ENCODE results near the gene PCSK5.
"Not testable (repeated sequence)": the region's sequence is repeated elsewhere in the genome, so short reads cannot be mapped to it uniquely, and the experiment has no call there.

The PCSK5 gene

DNA sequence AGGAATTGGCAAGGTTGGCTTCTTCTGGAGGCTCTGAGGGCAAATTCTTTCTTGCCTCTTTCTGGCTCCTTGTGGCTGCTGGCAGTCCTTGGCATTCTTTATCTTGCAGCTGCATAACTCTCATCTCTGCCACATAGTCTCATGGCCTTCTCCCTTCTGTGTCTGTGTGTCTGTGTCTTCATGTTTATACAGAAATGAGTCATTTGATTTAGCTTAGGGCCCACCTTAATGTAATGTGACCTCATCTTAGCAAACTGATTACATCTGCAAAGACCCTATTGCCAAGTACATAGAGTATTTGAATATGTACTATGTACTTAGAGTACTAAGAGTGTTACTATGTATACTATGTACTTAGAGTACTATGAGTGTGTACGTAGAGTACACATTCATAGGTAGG lies 381.3 kb downstream of the PCSK5 start:
- no peak for DNase-seq

DNA sequence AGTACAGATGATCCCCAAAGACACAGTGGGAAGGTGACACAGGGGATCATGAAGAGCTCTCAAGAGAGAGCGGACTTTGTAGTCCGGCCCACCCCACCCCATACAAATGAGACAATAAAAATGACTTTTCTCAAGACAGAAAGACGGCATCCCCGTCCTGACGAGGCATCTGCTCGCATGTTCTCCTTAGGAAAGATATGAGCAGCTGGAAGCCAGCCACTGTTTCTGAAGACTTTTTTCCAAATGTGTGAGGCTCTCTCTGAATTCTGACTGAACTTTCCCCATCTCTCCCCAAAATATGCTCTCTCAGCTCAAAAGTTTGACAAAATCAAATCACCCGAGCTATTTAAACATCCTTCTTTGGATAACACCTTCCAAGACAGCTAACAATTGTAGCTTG lies 398.6 kb downstream of the PCSK5 start:
- DNase-seq: no peak

DNA sequence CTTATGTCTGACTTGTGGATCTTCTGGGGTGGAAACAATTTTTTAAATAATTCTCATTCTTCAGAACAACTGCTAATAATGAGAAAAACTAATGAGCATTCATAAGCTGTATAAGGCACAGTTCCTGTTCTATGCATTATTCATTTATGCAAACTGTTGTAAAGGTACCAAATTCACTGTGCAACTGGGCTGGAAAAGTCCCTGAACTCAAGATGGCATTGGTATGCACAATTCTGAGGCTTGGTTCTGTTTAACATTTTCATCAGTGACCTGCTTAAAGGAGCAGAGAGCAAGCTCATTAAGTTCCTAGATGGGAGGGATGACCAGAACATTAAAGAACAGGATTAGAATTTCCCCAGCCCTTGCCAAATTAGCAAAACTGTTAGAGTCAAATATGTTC lies 399.2 kb downstream of the PCSK5 start:
- DNase-seq: no peak

DNA sequence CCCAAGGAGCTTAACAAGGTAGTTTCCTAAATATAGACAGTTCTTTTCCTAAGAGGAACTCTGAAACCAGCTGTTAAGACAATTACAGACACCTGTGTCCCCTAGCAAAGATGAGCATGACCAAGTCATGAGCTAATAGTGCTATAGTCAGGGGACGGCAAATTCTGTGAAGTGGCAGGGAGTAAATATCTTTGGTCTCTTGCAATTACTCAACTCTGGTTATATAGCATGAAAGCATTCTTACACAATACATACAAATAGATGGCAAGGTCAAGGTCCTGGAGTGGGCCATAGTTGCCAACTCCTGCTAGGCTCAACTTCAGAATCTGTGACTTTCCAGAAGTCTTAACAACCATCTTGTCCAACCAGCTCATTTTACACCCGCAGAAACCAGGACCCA lies 400.1 kb downstream of the PCSK5 start:
- no peak for DNase-seq

DNA sequence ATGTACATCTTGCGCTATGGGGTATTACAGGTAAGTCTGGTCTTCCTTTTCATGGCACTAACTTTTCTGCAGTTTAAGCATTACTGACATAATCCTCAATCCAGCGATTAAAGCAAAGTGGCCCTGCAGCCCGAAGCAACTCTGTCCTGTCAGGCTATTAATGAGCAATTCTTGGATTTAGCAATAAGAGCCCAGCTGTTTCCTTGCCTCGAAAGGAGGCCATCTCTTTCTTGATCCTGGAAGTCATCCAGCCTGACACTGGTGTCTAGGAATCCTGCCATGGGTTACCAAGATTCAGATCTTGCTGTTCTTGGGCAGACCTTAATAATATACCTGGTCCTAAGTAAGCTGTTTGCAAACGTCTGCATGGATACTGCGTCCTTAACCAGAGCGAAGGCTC lies 401.8 kb downstream of the PCSK5 start:
- DNase-seq: no peak

DNA sequence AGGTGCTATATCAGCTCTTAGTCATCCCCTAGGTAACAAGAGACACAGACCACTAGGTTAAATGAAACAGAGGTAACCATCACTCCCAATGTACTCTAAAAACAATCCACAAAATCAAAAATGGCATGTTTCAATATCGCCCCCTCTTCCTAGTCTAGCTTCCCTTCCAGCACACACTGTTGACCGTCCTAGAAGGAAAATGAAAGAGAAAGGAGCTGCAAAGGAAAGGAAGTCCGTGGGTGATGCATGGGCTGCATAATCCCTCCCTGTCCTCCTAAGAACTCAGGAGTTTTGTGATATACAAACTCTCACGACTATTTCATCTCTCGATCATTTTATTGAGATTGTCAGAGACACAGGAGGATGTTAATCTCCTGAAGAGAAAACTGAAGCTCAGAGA lies 402.2 kb downstream of the PCSK5 start:
- DNase-seq: no peak

DNA sequence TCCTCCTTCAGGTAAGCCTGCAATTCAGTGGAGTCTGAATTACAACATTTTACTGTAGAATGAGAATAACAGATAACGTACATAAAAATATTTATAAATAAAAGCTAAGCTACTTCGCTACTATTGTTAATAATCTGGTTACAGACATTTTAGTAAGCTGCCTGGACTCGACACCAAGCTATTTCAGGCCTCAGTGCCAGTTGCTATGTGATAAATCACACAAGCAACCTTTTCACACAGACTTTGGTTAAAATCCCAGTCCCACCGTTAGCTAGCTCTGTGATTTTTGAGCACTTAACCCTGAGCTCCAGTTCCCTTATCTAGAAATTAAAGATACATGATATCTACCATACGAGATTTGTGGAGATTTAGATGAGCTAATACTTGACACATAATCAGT lies 403.8 kb downstream of the PCSK5 start:
- no peak for DNase-seq

DNA sequence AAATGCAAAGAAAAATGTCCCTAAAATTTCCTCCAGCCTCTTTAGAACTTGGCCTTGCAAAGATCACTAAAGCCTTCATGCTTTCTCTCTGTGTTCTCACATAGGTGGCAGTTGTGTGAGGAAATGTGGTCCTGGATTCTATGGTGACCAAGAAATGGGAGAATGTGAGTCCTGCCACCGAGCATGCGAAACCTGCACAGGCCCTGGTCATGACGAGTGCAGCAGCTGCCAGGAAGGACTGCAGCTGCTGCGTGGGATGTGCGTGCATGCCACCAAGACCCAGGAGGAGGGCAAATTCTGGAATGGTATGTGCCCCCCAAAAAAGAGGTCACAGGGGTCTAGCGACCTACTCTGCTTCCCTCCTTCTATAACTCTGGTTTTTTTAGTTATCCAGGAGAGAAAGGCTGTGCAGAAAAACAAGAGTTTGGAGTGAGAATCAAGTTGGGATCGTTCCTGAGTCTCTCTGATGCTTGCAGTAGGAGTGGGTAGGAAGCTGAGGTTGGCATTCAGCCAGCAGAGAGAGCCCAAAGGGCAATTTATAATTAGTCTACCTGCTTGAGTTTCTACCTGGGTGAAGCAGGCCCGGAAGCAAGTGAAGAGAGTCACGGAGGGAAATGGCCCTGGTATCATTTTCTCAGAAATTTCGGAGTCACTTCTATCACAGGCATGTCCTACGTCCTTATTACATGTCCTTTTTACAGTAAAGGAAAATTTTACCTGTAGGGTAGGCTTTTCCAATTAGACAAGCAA lies 406.3 kb downstream of the PCSK5 start:
- DNase-seq: no peak

DNA sequence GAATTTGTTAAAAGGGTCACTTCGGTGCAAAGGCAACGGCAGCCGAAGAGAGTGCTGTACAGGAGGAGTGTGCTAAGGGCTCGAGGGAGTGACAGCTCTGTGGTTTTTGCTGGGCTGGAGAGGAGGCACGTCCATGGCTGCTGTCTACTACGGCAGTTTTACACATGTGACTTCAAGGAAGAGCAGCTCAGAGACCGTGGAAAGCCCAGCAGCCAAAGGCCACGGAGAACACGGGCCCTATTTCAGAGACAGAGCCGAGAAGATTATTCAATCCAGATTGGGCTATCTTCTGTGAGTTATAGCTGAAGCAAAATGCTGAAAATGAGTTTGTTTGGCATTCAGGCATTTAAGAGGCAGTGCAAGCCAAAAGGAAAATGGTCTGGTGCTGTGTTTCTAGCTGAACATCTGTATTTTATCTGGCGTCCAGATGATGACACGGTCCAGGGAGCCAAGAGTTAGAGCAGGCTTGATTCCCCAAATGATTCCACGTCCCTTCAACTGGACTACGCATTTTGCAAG lies 407.3 kb downstream of the PCSK5 start:
- no peak for DNase-seq

DNA sequence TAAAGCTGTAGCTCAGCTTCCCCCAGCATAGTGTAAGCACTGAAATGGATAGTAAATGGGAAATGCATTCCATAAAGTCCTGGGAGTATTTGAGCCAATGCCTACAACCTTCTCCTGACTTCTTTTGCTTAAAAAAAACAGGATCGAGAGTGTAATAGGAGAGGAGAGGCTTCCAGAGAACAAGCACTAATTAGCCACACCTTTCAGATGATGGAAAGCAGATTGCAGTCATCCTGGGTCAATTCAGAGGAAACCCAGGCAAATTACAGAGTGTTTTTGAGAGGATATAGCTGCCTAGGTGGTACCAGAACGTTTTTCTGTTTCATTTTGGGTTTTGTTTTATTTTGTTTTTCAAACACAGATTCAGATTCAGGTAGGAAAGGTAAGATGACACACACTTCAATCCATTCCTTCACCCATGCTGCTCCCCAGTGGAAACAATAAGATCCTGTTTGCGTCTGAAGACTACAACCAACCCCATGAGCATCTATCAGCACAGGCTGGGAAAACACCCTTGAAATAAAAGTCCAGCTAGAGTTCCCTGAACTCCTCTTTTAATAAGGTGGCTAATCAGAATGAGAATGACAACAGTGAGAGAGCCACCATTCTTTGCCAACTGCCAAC lies 408.2 kb downstream of the PCSK5 start:
- DNase-seq: no peak

DNA sequence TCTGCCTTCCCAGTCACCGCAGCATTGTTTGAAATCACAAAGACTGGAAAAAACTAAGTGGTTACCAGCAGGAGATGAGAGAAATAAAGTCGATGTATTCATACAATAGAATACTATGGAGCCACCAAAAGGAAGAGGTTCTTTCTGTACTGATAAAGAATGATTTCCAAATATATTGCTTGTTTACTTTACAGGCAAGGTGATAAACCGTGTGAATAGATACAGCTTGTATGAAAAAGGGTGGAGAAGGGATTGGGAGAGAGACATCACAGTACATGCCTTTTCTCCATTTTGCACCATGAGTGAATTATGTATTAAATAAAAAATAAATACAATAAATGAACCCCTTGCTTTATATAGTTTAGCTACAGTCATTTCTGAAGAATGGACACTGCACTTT lies 412.1 kb downstream of the PCSK5 start:
- no peak for DNase-seq

DNA sequence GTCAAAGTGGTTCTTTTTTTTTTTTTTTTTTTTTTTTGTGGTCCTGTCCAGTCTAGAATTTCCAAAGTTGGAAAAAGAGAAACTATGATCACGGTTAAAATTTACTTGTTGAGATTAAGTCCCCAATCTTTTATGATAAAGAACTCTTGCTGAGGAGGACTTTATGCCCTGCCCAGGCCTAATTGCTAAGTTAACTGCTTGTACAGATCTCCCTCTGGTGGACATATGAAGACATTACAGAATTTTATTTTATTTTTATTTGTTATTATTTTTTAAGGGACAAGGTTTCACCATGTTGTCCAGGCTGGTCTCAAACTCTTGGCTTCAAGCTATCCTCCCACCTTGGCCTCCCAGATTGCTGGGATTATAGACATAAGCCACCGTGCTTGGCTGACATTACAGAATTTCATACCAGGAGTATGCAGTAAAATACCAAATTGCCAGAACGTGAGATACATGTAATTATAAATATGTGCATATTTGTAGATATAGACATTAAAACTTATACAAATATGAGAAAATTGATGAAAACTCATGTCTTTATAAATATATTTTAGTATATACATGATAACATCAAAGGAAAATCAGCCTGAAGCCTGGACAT lies 412.6 kb downstream of the PCSK5 start:
- DNase-seq: peak; percentile 50

DNA sequence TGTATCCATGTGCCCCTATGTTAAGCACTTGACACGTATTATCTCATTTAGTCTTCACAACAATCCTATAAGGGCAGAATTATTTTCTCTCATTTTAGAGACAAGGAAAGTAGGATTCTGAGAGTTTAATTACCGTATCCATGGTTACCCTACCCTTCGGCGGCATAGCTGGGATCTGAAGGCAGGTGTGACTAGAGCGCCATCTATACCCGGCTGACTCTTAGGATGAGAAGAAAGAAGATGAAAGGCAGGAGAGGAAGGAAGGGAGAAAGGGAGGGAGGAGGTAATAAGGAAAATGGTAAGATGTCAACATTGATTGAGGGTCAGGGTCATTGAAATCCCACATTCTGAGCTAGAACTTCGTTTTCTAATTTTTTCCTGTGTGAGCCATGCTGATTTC lies 416.6 kb downstream of the PCSK5 start:
- DNase-seq: not testable (repeated sequence)

DNA sequence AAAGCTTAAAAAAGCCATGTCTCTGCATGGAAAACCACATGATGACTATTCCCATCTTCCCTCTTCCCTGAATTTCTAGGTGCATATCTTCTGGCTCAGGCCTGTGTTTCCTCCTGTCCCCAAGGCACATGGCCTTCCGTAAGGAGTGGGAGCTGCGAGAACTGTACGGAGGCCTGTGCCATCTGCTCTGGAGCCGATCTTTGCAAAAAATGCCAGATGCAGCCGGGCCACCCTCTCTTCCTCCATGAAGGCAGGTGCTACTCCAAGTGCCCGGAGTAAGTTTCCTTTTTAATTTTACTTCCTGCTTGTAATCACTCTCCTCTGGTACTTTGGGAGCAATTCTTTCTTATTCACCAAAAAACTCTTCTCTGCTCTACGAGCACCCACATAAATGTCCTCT lies 420.1 kb downstream of the PCSK5 start:
- DNase-seq: no peak

DNA sequence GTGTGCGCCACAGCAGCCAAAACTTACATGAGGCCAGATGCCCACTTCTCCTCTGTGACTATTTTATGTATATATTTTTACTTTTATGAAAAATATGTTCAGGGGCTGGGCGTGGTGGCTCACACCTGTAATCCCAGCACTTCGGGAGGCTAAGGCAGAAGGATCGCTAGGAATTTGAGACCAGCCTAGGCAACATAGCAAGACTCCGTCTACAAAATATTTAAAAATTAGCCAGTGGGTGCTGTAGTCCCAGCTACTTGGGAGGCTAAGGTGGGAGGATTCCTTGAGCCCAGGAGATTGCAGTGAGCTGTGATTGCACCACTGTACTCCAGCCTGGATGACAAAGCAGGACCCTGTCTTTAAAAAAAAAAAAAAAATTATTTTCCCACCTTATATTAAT lies 420.5 kb downstream of the PCSK5 start:
- no peak for DNase-seq

DNA sequence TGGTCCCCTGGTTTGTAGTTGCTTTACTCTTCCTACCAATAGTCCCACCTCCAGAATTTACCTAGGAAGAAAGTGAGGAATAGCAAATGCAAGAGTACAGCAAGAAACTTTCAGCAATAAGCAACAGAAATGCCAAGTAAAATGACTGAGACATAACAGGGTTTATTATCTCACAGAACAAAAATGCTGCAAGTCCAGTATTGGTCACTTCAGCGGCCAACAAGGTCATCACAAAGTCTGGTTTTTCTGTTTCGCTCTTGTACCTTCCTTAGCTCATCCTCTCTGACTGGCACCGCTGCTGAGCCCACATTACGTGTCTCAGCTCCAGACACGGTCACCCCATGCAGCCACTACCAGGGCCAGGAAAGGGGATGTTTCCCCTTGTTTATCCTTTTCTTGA lies 421.1 kb downstream of the PCSK5 start:
- DNase-seq: no peak

DNA sequence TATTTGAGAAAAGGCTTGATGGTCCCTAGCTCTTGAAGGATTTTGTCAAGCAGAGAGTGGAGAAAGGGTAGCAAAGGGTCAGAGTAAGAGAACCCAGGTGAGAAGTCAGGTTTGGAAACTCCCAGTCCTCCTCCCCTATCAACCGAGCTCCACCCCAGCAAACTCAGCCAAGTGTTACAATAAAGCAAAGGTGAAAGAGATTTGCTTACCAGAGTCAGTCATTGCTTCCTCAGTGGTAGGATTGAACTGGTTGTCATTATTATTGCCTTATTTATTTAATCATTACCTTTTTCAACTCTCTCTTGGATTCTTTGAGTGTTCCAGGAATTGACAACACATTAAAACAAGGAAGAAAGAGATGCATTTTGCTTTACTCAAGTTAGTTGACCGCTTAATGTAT lies 423.3 kb downstream of the PCSK5 start:
- DNase-seq: no peak

DNA sequence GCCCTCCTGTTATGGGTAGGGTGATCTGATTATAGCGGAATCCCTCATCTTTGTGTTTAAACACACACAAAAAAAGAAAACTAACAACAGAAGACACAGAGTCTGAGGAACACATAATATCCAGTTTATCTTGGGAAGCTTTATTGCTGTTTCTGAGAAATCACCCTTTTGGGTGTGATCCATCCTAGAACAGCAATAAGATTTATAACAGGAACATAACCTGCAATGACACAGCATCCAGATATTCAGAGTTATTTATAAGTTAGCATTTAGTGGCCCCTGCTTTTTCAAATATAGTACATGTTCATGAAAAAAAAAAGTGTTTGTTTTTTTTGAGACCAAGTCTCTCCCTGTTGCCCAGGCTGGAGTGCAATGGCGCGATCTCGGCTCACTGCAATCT lies 423.8 kb downstream of the PCSK5 start:
- DNase-seq: no peak

DNA sequence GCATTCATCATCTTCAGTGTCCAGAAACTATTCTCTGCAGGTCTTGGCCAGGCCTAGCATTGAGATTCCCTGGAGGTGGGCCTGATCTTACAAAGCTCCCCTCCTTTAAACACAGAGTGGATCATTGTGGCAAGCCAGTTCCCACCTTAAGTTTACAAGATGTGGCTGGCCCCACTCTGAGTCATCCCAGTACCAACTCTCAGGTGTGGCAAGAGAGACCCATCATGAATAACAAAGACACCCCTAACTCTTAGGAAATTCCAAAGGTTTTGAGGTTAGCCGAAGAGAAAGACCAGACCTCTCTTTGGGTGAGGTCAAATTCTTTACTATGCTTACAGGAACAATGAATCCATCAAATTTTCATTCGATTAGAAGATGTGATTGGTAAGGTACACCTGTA lies 425.6 kb downstream of the PCSK5 start:
- DNase-seq: no peak

DNA sequence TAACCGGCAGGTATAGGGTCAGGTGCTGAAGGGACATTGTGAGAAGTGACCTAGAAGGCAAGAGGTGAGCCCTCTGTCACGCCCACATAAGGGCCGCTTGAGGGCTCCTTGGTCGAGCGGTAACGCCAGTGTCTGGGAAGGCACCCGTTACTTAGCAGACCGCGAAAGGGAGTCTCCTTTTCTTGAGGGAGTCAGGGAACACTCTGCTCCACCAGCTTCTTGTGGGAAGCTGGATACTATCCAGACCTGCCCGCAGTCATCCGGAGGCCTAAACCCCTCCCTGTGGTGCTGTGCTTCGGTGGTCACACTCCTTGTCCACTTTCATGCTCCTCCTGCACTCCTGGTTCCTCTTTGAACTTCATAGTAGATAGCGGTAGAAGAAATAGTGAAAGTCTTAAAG lies 429.0 kb downstream of the PCSK5 start:
- not testable (repeated sequence) for DNase-seq

DNA sequence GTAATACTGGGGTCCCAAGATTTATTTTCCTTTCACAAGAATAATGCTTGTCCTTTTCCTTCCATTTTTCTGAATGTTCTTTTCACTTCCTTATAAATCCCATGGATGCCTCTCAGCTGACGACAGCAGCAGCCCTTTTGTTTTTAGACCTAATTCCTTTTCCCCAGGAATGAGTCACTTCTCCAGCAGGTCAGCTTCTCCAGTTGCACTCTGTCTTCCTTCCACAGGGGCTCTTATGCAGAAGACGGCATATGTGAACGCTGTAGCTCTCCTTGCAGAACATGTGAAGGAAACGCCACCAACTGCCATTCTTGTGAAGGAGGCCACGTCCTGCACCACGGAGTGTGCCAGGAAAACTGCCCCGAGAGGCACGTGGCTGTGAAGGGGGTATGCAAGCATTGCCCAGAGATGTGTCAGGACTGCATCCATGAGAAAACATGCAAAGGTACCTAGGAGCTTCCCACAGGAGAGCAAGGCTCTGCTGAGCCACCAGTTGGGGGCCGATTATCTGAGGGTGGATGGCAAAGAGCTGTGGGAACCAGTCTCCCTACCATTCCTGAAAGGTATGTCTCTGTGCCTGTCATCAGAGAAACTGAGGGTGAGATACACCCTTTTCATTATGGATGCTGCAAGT lies 430.8 kb downstream of the PCSK5 start:
- no peak for DNase-seq

DNA sequence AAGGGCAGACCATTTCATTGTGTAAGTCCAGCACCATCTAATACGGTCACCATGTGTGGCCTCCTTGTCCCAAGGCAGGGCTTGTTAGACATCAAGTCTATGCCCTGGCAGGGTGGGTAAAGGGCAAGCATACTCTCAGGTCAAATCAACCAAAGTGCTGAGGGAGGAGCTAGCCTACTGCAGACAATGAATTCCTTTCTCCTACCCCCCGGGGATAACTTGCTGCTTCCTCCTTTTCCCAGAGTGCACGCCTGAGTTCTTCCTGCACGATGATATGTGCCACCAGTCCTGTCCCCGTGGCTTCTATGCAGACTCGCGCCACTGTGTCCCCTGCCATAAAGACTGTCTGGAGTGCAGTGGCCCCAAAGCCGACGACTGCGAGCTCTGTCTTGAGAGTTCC lies 432.3 kb downstream of the PCSK5 start:
- no peak for DNase-seq

DNA sequence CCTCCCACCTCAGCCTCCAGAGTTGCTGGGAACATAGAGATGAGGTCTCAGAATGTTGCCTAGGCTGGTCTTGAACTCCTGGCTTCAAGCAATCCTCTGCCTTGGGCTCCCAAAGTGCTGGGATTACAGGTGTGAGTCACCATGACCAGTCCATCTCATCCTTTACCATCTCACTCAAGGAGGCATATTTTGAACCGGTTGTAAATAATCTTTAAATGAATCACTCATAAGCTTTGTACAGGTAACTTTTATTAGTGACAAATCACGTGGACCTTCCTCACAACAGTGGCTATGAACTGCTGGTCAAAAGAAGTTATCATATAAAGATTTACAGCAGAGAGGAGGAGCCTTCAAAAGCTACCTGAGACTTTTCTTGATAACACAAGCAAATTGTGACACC lies 433.0 kb downstream of the PCSK5 start:
- no peak for DNase-seq

DNA sequence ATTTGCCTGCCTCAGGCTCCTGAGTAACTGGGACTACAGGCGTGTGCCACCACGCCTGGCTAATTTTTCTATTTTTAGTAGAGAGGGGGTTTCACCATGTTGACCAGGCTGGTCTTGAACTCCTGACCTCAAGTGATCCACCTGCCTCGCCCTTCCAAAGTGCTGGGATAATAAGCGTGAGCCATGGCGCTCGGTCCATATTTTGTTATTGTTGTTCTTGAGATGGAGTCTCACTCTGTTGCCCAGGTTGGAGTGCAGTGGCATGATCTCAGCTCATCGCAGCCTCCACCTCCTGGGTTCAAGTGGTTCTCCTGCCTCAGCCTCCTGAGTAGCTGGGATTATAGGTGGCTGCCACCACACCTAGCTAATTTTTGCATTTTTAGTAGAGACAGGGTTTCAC lies 433.6 kb downstream of the PCSK5 start:
- not testable (repeated sequence) for DNase-seq
